PC-3 (cell line): ENCODE results near the gene EPN2. TPM values are rescaled to one million over a fixed set of nuclear protein-coding genes. Genes with fewer than 3 reads are reported as not detected.

Experiments
- ATAC-seq: fragments of 200-7000 bp; cut with Tn5 transposase; 2 replicates; pipeline ENCODE4 v1.9.1; 2020; ENCODE audit warnings: mild to moderate bottlenecking, moderate library complexity
- BruUV-seq: library from RNA; stranded (reverse); fragments of 400-500 nt; replicated peaks from 2 replicates; lab custom pipeline; 2021; lab: Mats Ljungman, UMichigan
- CTCF ChIA-PET: fragments of 300-600 bp; sonication (Branson Sonifier 250); formaldehyde crosslinking; loops from one replicate; lab custom pipeline; 2022; ENCODE audit warnings: antibody characterized with exemption; lab: Charles Lee
- POLR2A ChIA-PET: fragments of 300-600 bp; sonication (Branson Sonifier 250); formaldehyde crosslinking; loops from one replicate; lab custom pipeline; 2022; ENCODE audit warnings: antibody characterized with exemption; ENCODE audit not compliant: unreplicated experiment; lab: Charles Lee
- DNase-seq: peaks from one replicate; pipeline ENCODE4 v3.0.0-alpha.2; 2015
- H2AFZ ChIP-seq: fragments of 300-600 bp; sonication (generic); 2 replicates; pipeline ENCODE4 v1.6.0; 2016; ENCODE audit warnings: antibody characterized with exemption, low read length
- H3F3A ChIP-seq: fragments of 300-600 bp; sonication (generic); one replicate; pipeline ENCODE4 v1.6.0; 2017; ENCODE audit warnings: antibody characterized with exemption, low read length, control low read depth, mild to moderate bottlenecking; ENCODE audit not compliant: unreplicated experiment
- H3K27ac ChIP-seq: fragments of 300-600 bp; sonication (generic); 2 replicates; pipeline ENCODE4 v1.5.1; 2016; ENCODE audit warnings: mild to moderate bottlenecking, low read length
- H3K27me3 ChIP-seq: fragments of 300-600 bp; sonication (generic); 2 replicates; pipeline ENCODE4 v1.6.1; 2016; ENCODE audit warnings: low read length, mixed read lengths
- H3K36me3 ChIP-seq: fragments of 300-600 bp; sonication (generic); 2 replicates; pipeline ENCODE4 v1.6.1; 2016; ENCODE audit warnings: low read depth, mixed run types, low read length, mixed read lengths
- H3K4me1 ChIP-seq: fragments of 300-600 bp; sonication (generic); 2 replicates; pipeline ENCODE4 v1.5.1; 2016; ENCODE audit warnings: low read length; ENCODE audit not compliant: insufficient read depth
- H3K4me2 ChIP-seq: fragments of 300-600 bp; sonication (generic); 2 replicates; pipeline ENCODE4 v1.6.0; 2016; ENCODE audit warnings: low read length
- H3K4me3 ChIP-seq: fragments of 300-600 bp; sonication (generic); 2 replicates; pipeline ENCODE4 v1.5.1; 2016; ENCODE audit warnings: mild to moderate bottlenecking, low read length, mixed read lengths
- H3K79me2 ChIP-seq: fragments of 300-600 bp; sonication (generic); 2 replicates; pipeline ENCODE4 v1.6.1; 2017; ENCODE audit warnings: low read length, mixed read lengths
- H3K9ac ChIP-seq: fragments of 300-600 bp; sonication (generic); 2 replicates; pipeline ENCODE4 v1.6.0; 2016; ENCODE audit warnings: mild to moderate bottlenecking, low read length
- H3K9me2 ChIP-seq: fragments of 300-600 bp; sonication (generic); replicated peaks from 2 replicates; pipeline ENCODE4 v1.6.1; 2016; ENCODE audit warnings: mixed run types, low read length, mixed read lengths
- H3K9me3 ChIP-seq: fragments of 300-600 bp; sonication (generic); 2 replicates; pipeline ENCODE4 v1.6.1; 2016; ENCODE audit warnings: low read length, mixed read lengths
- H4K20me1 ChIP-seq: fragments of 300-600 bp; sonication (generic); 2 replicates; pipeline ENCODE4 v1.6.1; 2016; ENCODE audit warnings: low read length, mixed read lengths
- EZH2 ChIP-seq: fragments of 300-600 bp; sonication (generic); IDR thresholded peaks from one replicate; pipeline ENCODE4 v1.6.1; 2017; ENCODE audit warnings: antibody characterized with exemption, mild to moderate bottlenecking, low read length; ENCODE audit not compliant: unreplicated experiment
- EZH2phosphoT487 ChIP-seq: fragments of 300-600 bp; sonication (generic); IDR thresholded peaks from 2 replicates; pipeline ENCODE4 v1.6.1; 2018; ENCODE audit warnings: mild to moderate bottlenecking, antibody characterized with exemption, low read length, borderline replicate concordance
- intact Hi-C: fragments of 100-400 bp; cut with micrococcal nuclease; formaldehyde crosslinking; loops from 2 replicates; pipeline ENCODE4 v1.9.0; 2023
- total RNA-seq: library from RNA; depleted of rRNA; stranded (reverse); fragments of >200 nt; gene quantifications from 2 replicates; pipeline ENCODE4 v1.2.3, GENCODE V29; 2014
- TF ChIP-seq, protein P1 (sequence below): fragments of 300-600 bp; sonication (generic); conservative IDR thresholded peaks from 2 replicates; pipeline ENCODE4 v1.5.1; 2017; ENCODE audit warnings: antibody characterized with exemption, low read depth, mild to moderate bottlenecking, low read length

The EPN2 gene
- total RNA-seq, 1 experiment from 2014 or later: 46.4 TPM

GRCh38 chr17:19311421-19312215 is 74.5 kb downstream of the EPN2 start:
- Histone ChIP-seq H4K20me1 (no peaks in the 10 kb centered on the region), H3K9ac (no peak overlapping the region), H3K27ac (no peak overlapping the region), H3K9me3 (no peaks in the 10 kb centered on the region), H3K4me2 (no peak overlapping the region), H3K4me1 (no peaks in the 10 kb centered on the region), H3K27me3 (no peaks in the 10 kb centered on the region), H3K9me2 (no peaks in the 10 kb centered on the region), H3F3A (no peaks in the 10 kb centered on the region), H2AFZ (no peak overlapping the region), H3K36me3 (peaks cover 20% of the 10 kb centered on the region), H3K79me2 (no peaks in the 10 kb centered on the region), H3K4me3 (no peak overlapping the region)
- BruUV-seq: no TSS peak
- ChIA-PET POLR2A (no interaction called here), CTCF (no interaction called here)
- TF ChIP-seq, protein P1, sequence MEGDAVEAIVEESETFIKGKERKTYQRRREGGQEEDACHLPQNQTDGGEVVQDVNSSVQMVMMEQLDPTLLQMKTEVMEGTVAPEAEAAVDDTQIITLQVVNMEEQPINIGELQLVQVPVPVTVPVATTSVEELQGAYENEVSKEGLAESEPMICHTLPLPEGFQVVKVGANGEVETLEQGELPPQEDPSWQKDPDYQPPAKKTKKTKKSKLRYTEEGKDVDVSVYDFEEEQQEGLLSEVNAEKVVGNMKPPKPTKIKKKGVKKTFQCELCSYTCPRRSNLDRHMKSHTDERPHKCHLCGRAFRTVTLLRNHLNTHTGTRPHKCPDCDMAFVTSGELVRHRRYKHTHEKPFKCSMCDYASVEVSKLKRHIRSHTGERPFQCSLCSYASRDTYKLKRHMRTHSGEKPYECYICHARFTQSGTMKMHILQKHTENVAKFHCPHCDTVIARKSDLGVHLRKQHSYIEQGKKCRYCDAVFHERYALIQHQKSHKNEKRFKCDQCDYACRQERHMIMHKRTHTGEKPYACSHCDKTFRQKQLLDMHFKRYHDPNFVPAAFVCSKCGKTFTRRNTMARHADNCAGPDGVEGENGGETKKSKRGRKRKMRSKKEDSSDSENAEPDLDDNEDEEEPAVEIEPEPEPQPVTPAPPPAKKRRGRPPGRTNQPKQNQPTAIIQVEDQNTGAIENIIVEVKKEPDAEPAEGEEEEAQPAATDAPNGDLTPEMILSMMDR: no peak
- TF ChIP-seq EZH2: no peak
- no peak for TF ChIP-seq EZH2phosphoT487
- DNase-seq (no peak), ATAC-seq (no peak)
- intact Hi-C loops: no loop called here

- CTCF ChIA-PET: no interaction called here
- ATAC-seq: no peak
- no peak for TF ChIP-seq EZH2phosphoT487
- TF ChIP-seq, protein P1: no peak
- POLR2A ChIA-PET: no interaction called here
- Histone ChIP-seq H3K4me3 (no peak overlapping the region), H4K20me1 (no peaks in the 10 kb centered on the region), H3K4me1 (no peaks in the 10 kb centered on the region), H3K36me3 (peaks cover 20% of the 10 kb centered on the region), H3F3A (no peaks in the 10 kb centered on the region), H3K27me3 (no peaks in the 10 kb centered on the region), H3K4me2 (no peak overlapping the region), H3K79me2 (no peaks in the 10 kb centered on the region), H3K27ac (no peak overlapping the region), H3K9me2 (no peaks in the 10 kb centered on the region), H3K9ac (no peak overlapping the region), H2AFZ (no peak overlapping the region), H3K9me3 (no peaks in the 10 kb centered on the region)
- no TSS peak for BruUV-seq
- intact Hi-C loops: no loop called here
- no peak for DNase-seq
These were observed 75.2 kb downstream of the EPN2 start for GRCh38 chr17:19312406-19312805.

DNA sequence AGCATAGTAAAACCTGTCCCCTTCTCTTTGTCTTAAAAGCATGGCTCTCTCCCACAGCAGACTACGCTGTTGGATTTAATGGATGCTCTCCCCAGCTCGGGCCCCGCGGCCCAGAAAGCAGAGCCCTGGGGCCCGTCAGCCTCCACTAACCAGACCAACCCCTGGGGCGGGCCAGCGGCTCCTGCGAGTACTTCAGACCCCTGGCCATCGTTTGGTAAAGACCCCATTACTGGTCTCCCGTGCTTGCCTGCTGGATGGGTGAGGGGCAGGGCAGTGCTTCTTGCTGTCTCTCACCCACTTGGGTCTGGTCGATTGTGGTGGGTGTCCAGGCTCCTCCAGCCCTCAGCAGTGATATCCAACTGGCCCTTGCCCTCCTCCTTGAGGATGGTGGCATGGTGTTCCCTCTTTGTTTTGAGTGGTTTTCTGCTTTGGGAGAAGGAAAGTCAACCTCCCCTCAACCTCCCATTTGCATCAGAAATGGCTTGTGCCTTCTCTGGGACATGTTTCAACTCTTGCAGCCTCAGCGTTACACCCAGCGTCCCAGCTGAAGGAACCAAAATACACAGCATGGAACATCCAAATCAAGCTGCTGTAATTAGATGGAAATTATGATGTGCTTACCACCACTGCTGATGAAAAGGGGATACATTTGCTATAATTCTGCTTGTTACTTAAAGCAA is 76.0 kb downstream of the EPN2 start:
- no peaks in the 10 kb centered on the region for H3F3A ChIP-seq
- no peak for ATAC-seq
- H3K27me3 ChIP-seq: no peaks in the 10 kb centered on the region
- no peak overlapping the region for H3K27ac ChIP-seq
- no TSS peak for BruUV-seq
- no peak overlapping the region for H2AFZ ChIP-seq
- ChIA-PET POLR2A (no interaction called here), CTCF (no interaction called here)
- no peak overlapping the region for H3K9ac ChIP-seq
- no peaks in the 10 kb centered on the region for H3K4me1 ChIP-seq
- H3K4me3 ChIP-seq: no peak overlapping the region
- no peaks in the 10 kb centered on the region for H3K9me2 ChIP-seq
- no peak for DNase-seq
- no peak overlapping the region for H3K4me2 ChIP-seq
- TF ChIP-seq, protein P1: no peak
- TF ChIP-seq EZH2 (no peak), EZH2phosphoT487 (no peak)
- no peaks in the 10 kb centered on the region for H4K20me1 ChIP-seq
- H3K36me3 ChIP-seq: peaks cover 20% of the 10 kb centered on the region
- intact Hi-C loops: no loop called here
- no peaks in the 10 kb centered on the region for H3K79me2 ChIP-seq
- H3K9me3 ChIP-seq: no peaks in the 10 kb centered on the region
